Measurements from ENCODE around the gene LAMA2. TPM values are rescaled to one million over a fixed set of nuclear protein-coding genes. Genes with fewer than 3 reads are reported as not detected.

The LAMA2 gene
- total and polyA plus RNA-seq, 2 of the 8 experiments (the other 6 are each of a cell fraction or from before 2014, with no cell fraction given): 1.3 to 3.8 TPM

GRCh38 chr6:129033581-129033980, 150.6 kb downstream of the LAMA2 start (continued):
- TF ChIP-seq RNF2 (IDR thresholded peaks at IDR 0.05; ENCODE audit: borderline replicate concordance, low read depth, low read length, missing control alignments, poor library complexity, severe bottlenecking) (no peak), SRF (IDR thresholded peaks at IDR 0.05; ENCODE audit: low read depth, low read length) (no peak), SP2 (IDR thresholded peaks at IDR 0.05; ENCODE audit: low read length) (no peak), CHD2 (IDR thresholded peaks at IDR 0.05; ENCODE audit: low read length) (no peak), CREB1 (IDR thresholded peaks at IDR 0.05) (no peak)
